K562 (cell line): ENCODE results near the gene NEDD4L. TPM values are rescaled to one million over a fixed set of nuclear protein-coding genes. Genes with fewer than 3 reads are reported as not detected.

Experiments used
- ATAC-seq: fragments of 200-7000 bp; cut with Tn5 transposase; 3 replicates; pipeline ENCODE4 v1.9.1; 2020; ENCODE audit warnings: moderate library complexity
- BruUV-seq: library from RNA; stranded (reverse); fragments of 400-500 nt; replicated peaks from 2 replicates; lab custom pipeline; 2021; lab: Mats Ljungman, UMichigan
- CTCF ChIA-PET: fragments of 300-600 bp; formaldehyde crosslinking; extraction: SDS; loops from one replicate; lab custom pipeline; 2021; ENCODE audit warnings: low intra/inter-chr PET ratio; lab: Yijun Ruan, JAX
- POLR2A ChIA-PET: fragments of 300-600, 350-650 bp; sonication (Branson Sonifier 250); formaldehyde crosslinking; extraction: SDS; loops from one replicate; lab custom pipeline; 2021; ENCODE audit warnings: antibody characterized with exemption, inconsistent platforms; lab: Yijun Ruan, JAX
- DNase-seq, 4 experiments: peaks; one replicate each; pipeline versions ENCODE4 v3.0.0 to v3.0.0-alpha.2; 2011 to 2018; ENCODE audit warnings: low spot score in 3 of 4, mixed read lengths in 3 of 4; ENCODE audit errors: extremely low read depth in 1 of 4
- FAIRE-seq: peaks from 2 replicates; lab custom pipeline; 2011; peaks lifted over from hg19 to GRCh38; lab: Jason Lieb, UNC
- H2AFZ ChIP-seq: 2 replicates; pipeline ENCODE4 v1.6.0; 2011; ENCODE audit warnings: low read depth, low read length, control low read depth, inconsistent platforms
- H3K27ac ChIP-seq: fragments of 200-600 bp; 3 replicates; pipeline ENCODE4 v1.8.0; 2011; ENCODE audit warnings: low read depth, mild to moderate bottlenecking, control low read depth, inconsistent platforms, low read length, moderate library complexity, mixed read lengths; ENCODE audit errors: extremely low read depth
- H3K27me3 ChIP-seq, 2 experiments: fragments of 300-600 bp in 1 of 2; 2 replicates in 1 of 2; 3 replicates in 1 of 2; pipeline versions ENCODE4 v1.6.0 to v1.8.0; 2011; ENCODE audit warnings: inconsistent platforms in 2 of 2, low read length in 2 of 2, mild to moderate bottlenecking in 1 of 2, mixed read lengths in 1 of 2, moderate library complexity in 1 of 2; ENCODE audit not compliant: control insufficient read depth in 2 of 2, insufficient read depth in 2 of 2
- H3K36me3 ChIP-seq: fragments of 300-600 bp; 3 replicates; pipeline ENCODE4 v1.8.0; 2011; ENCODE audit warnings: mild to moderate bottlenecking, low read length, inconsistent platforms; ENCODE audit not compliant: control insufficient read depth, insufficient read depth
- H3K4me1 ChIP-seq, 2 experiments: fragments of 200-600 bp in 1 of 2; replicated peaks in 1 of 2; 2 replicates in 1 of 2; 3 replicates in 1 of 2; pipeline versions ENCODE4 v1.5.1 to v1.8.0; 2011; ENCODE audit warnings: inconsistent platforms in 2 of 2, low read length in 2 of 2, mild to moderate bottlenecking in 1 of 2, mixed read lengths in 1 of 2, moderate library complexity in 1 of 2; ENCODE audit not compliant: control insufficient read depth in 2 of 2, insufficient read depth in 2 of 2
- H3K4me2 ChIP-seq: 2 replicates; pipeline ENCODE4 v1.6.1; 2011; ENCODE audit warnings: low read length, control low read depth, inconsistent platforms, mixed read lengths; ENCODE audit not compliant: insufficient read depth
- H3K4me3 ChIP-seq: fragments of 200-600 bp; sonication (generic), shearing (Covaris generic); 2 replicates; pipeline ENCODE4 v1.5.1; 2016; ENCODE audit warnings: control low read depth, inconsistent platforms
- H3K79me2 ChIP-seq: fragments of 200-600 bp; 3 replicates; pipeline ENCODE4 v1.8.0; 2011; ENCODE audit warnings: low read length, inconsistent platforms; ENCODE audit not compliant: control insufficient read depth, insufficient read depth
- H3K9ac ChIP-seq, 2 experiments: 2 replicates each; pipeline versions ENCODE4 v1.6.0 to v1.6.1; 2011; ENCODE audit warnings: low read depth in 2 of 2, low read length in 2 of 2, control low read depth in 1 of 2, inconsistent platforms in 1 of 2, mild to moderate bottlenecking in 1 of 2, mixed read lengths in 1 of 2; ENCODE audit not compliant: insufficient read depth in 1 of 2
- H3K9me1 ChIP-seq: one replicate; pipeline ENCODE4 v1.6.0; 2011; ENCODE audit warnings: inconsistent platforms, mild to moderate bottlenecking, low read length, moderate library complexity; ENCODE audit not compliant: control insufficient read depth, insufficient read depth
- H3K9me3 ChIP-seq: replicated peaks from 2 replicates; pipeline ENCODE4 v1.5.1; 2011; ENCODE audit warnings: low read depth, low read length, inconsistent platforms; ENCODE audit not compliant: control insufficient read depth, insufficient read depth
- H4K20me1 ChIP-seq: replicated peaks from 2 replicates; pipeline ENCODE4 v1.6.1; 2011; ENCODE audit warnings: low read length, inconsistent platforms, mixed read lengths; ENCODE audit not compliant: control insufficient read depth, insufficient read depth
- CREBBP ChIP-seq: IDR thresholded peaks from one replicate; pipeline ENCODE4 v1.6.1; 2012; ENCODE audit warnings: low read depth, mild to moderate bottlenecking, control low read depth, inconsistent platforms, low read length
- E2F4 ChIP-seq: sonication (generic); formaldehyde crosslinking; IDR thresholded peaks from 2 replicates; pipeline ENCODE4 v1.8.0; 2022; ENCODE audit warnings: mild to moderate bottlenecking, low read depth, missing genetic modification reagents
- HDAC8 ChIP-seq: fragments of 450-650 bp; IDR thresholded peaks from 2 replicates; pipeline ENCODE4 v1.6.1; 2016; ENCODE audit warnings: mild to moderate bottlenecking, missing genetic modification characterization, moderate library complexity, missing compliant biosample characterization
- MAFF ChIP-seq: IDR thresholded peaks from 2 replicates; pipeline ENCODE4 v1.6.1; 2012; ENCODE audit warnings: low read length, improper control_type of control experiment
- NCOA6 ChIP-seq: fragments of 450-650 bp; IDR thresholded peaks from 2 replicates; pipeline ENCODE4 v1.6.1; 2017; ENCODE audit warnings: mild to moderate bottlenecking
- NCOR1 ChIP-seq: fragments of 450-650 bp; IDR thresholded peaks from 2 replicates; pipeline ENCODE4 v1.6.1; 2016; ENCODE audit warnings: mild to moderate bottlenecking, moderate library complexity
- NR1H2 ChIP-seq: sonication (generic); formaldehyde crosslinking; IDR thresholded peaks from 2 replicates; pipeline ENCODE4 v1.4.0; 2020; ENCODE audit warnings: mild to moderate bottlenecking, missing genetic modification reagents
- RBM39 ChIP-seq: fragments of 200-400 bp; formaldehyde crosslinking; optimal IDR thresholded peaks from 2 replicates; pipeline ENCODE3; 2018; ENCODE audit warnings: low read depth, low read length
- U2AF2 ChIP-seq: fragments of 200-400 bp; formaldehyde crosslinking; optimal IDR thresholded peaks from 2 replicates; pipeline ENCODE3; 2017; ENCODE audit warnings: low read depth, mild to moderate bottlenecking, low read length
- WGBS: fragments of 100-300 bp; shearing (Covaris generic); methylation state at CpG from one replicate; pipeline ENCODE4 v1.1.6; 2016; ENCODE audit warnings: low coverage, mixed read lengths; ENCODE audit not compliant: insufficient coverage; ENCODE audit errors: missing lambda C conversion rate; 5-methylcytosine and 5-hydroxymethylcytosine counted together
- in situ Hi-C: fragments of 300-500 bp; cut with MboI; formaldehyde crosslinking; loops from 4 replicates; pipeline ENCODE4 v1.15.0; 2018; ENCODE audit warnings: inconsistent platforms, mixed read lengths
- intact Hi-C: fragments of 100-400 bp; cut with micrococcal nuclease; formaldehyde crosslinking; loops from 2 replicates; pipeline ENCODE4 v1.14.2; 2022
- polyA plus RNA-seq, 8 experiments: library from polyadenylated mRNA; depleted of rRNA in 4 of 8; stranded (reverse) in 5 of 8; unstranded in 3 of 8; fragments of >200 nt; fragmentation: Nextera tagmentation in 2 of 8; fragmentation: Illumina TruSeq in 1 of 8; extraction: Ambion mirVana in 2 of 8; extraction: Trizol in 1 of 8; gene quantifications; 2 replicates each; pipeline versions ENCODE4 v1.2.1 to v1.2.3, GENCODE V29; 2011 to 2014; ENCODE audit warnings: inconsistent platforms in 1 of 8, missing spikeins in 1 of 8
- total RNA-seq, 7 experiments: library from RNA; depleted of rRNA in 6 of 7; stranded (reverse); fragments of >200 nt in 6 of 7; fragmentation: Illumina TruSeq in 2 of 7; extraction: Trizol in 2 of 7; gene quantifications; 2 replicates each; pipeline versions ENCODE4 v1.2.1 to v1.2.3, GENCODE V29; 2011 to 2021; ENCODE audit warnings: low replicate concordance in 1 of 7

Gene NEDD4L
- total and polyA plus RNA-seq, 9 of the 15 experiments (the other 6 are each of a cell fraction or from before 2014, with no cell fraction given), result 8.1 to 33.4 (median 19.9) TPM

- no peak for ATAC-seq
- WGBS, result 88% methylated on average over 2 of the region's 2 CpGs
Observed at GRCh38 chr18:58325494-58325893, 281.5 kb downstream of the NEDD4L start.

More at GRCh38 chr18:58325494-58325893, 281.5 kb downstream of the NEDD4L start:
- peaks cover 9% of the 10 kb centered on the region; the same call in 1 of the 3 replicates for H3K36me3 ChIP-seq
- TF ChIP-seq RBM39, result no peak
- no peak for TF ChIP-seq U2AF2
- TF ChIP-seq NR1H2, result no peak
- TF ChIP-seq CREBBP, result no peak
- TF ChIP-seq E2F4, result no peak
- TF ChIP-seq NCOA6, result no peak
- no peak for TF ChIP-seq NCOR1
- no peak for TF ChIP-seq MAFF
- TF ChIP-seq HDAC8, result no peak
- TF ChIP-seq, all 486 proteins: peak for 0
- no peaks in the 10 kb centered on the region for H3K27me3 ChIP-seq
- no peaks in the 10 kb centered on the region for H3K9me3 ChIP-seq
- H3K4me3 ChIP-seq, result no peak overlapping the region
- H3K79me2 ChIP-seq, result no peaks in the 10 kb centered on the region
- FAIRE-seq, result no peak
- ChIA-PET CTCF (no interaction called here), POLR2A (no interaction called here)
- intact Hi-C loops, result no loop called here
- H4K20me1 ChIP-seq, result no peaks in the 10 kb centered on the region
- no peak overlapping the region for H3K9ac ChIP-seq
- no peak overlapping the region for H3K27ac ChIP-seq
- no peaks in the 10 kb centered on the region for H3K9me1 ChIP-seq
- H2AFZ ChIP-seq, result no peak overlapping the region
- H3K4me1 ChIP-seq, result no peaks in the 10 kb centered on the region; a peak in 3 of 5 replicates
- no peak for DNase-seq
- BruUV-seq, result no TSS peak
- in situ Hi-C loops, result loop anchor here (10.0 kb wide), 1 partner anchor 131 kb away; no protein-coding TSS in a partner anchor
- H3K4me2 ChIP-seq, result no peak overlapping the region
